ENCODE measurements around the gene BNIP3.

- TF ChIP-seq ZNF512 (CRISPR knock-in tag; IDR thresholded peaks at IDR 0.05; ENCODE audit: borderline replicate concordance) (no peak), TCF7 (CRISPR knock-in tag; IDR thresholded peaks at IDR 0.05; ENCODE audit: low read depth) (no peak), FOXJ3 (CRISPR knock-in tag; IDR thresholded peaks at IDR 0.05; ENCODE audit: borderline replicate concordance) (no peak)
- TF ChIP-seq, protein P1, sequence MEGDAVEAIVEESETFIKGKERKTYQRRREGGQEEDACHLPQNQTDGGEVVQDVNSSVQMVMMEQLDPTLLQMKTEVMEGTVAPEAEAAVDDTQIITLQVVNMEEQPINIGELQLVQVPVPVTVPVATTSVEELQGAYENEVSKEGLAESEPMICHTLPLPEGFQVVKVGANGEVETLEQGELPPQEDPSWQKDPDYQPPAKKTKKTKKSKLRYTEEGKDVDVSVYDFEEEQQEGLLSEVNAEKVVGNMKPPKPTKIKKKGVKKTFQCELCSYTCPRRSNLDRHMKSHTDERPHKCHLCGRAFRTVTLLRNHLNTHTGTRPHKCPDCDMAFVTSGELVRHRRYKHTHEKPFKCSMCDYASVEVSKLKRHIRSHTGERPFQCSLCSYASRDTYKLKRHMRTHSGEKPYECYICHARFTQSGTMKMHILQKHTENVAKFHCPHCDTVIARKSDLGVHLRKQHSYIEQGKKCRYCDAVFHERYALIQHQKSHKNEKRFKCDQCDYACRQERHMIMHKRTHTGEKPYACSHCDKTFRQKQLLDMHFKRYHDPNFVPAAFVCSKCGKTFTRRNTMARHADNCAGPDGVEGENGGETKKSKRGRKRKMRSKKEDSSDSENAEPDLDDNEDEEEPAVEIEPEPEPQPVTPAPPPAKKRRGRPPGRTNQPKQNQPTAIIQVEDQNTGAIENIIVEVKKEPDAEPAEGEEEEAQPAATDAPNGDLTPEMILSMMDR (IDR thresholded peaks at IDR 0.05) = no peak
- TF ChIP-seq, protein P2, sequence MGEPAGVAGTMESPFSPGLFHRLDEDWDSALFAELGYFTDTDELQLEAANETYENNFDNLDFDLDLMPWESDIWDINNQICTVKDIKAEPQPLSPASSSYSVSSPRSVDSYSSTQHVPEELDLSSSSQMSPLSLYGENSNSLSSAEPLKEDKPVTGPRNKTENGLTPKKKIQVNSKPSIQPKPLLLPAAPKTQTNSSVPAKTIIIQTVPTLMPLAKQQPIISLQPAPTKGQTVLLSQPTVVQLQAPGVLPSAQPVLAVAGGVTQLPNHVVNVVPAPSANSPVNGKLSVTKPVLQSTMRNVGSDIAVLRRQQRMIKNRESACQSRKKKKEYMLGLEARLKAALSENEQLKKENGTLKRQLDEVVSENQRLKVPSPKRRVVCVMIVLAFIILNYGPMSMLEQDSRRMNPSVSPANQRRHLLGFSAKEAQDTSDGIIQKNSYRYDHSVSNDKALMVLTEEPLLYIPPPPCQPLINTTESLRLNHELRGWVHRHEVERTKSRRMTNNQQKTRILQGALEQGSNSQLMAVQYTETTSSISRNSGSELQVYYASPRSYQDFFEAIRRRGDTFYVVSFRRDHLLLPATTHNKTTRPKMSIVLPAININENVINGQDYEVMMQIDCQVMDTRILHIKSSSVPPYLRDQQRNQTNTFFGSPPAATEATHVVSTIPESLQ (CRISPR knock-in tag; IDR thresholded peaks at IDR 0.05) = no peak
Observed at GRCh38 chr10:132027423-132027983, 45.8 kb upstream of the BNIP3 start.

All from WTC11 (cell line).